Endothelial cell of umbilical vein (primary cell): ENCODE results near the gene ZFYVE28.
A peak's percentile ranks its signal among the peaks of the same experiment; 100 is the strongest.

Experiments
- CTCF ChIP-seq, 2 donors: IDR thresholded peaks; 1 replicate in 1 of 2; 2 replicates in 1 of 2; pipeline ENCODE4 v1.5.1; 2011; ENCODE audit warnings: low read length in 2 of 2, mild to moderate bottlenecking in 2 of 2, moderate library complexity in 2 of 2, control low read depth in 1 of 2, inconsistent platforms in 1 of 2, low read depth in 1 of 2; ENCODE audit not compliant: insufficient read depth in 1 of 2; ENCODE audit errors: extremely low read depth in 1 of 2
- EZH2 ChIP-seq: IDR thresholded peaks from 2 replicates; pipeline ENCODE4 v1.6.1; 2012; ENCODE audit warnings: borderline replicate concordance, low read depth, mild to moderate bottlenecking, moderate library complexity, low read length, inconsistent platforms; ENCODE audit not compliant: severe bottlenecking
- MAX ChIP-seq: IDR thresholded peaks from 2 replicates; pipeline ENCODE4 v1.6.1; 2011; ENCODE audit not compliant: insufficient read depth, insufficient read length
- POLR2A ChIP-seq: IDR thresholded peaks from 2 replicates; pipeline ENCODE4 v1.6.1; 2012; ENCODE audit warnings: low read depth, mild to moderate bottlenecking, control low read depth, low read length
- POLR2AphosphoS5 ChIP-seq: IDR thresholded peaks from 2 replicates; pipeline ENCODE4 v1.6.1; 2012; ENCODE audit warnings: low read depth, mild to moderate bottlenecking, control low read depth, low read length, moderate library complexity; ENCODE audit not compliant: insufficient read depth

GRCh38 chr4:2261110-2261852 is 157.2 kb downstream of the ZFYVE28 start:
- TF ChIP-seq EZH2 (no peak), POLR2A (peak; percentile 22), CTCF (IDR thresholded peaks at IDR 0.05; ENCODE audit: extremely low read depth in 1 of 2, insufficient read depth in 1 of 2, low read depth in 1 of 2, low read length in 2 of 2) (no peak), POLR2AphosphoS5 (peak; percentile 14), MAX (no peak)
